ENCODE measurements around the gene ZFP36.
"Not testable (repeated sequence)": the region's sequence is repeated elsewhere in the genome, so short reads cannot be mapped to it uniquely, and the experiment has no call there.

Gene ZFP36

GRCh38 chr19:39448271-39448670 is 41.6 kb downstream of the ZFP36 start:
- H3K4me3 ChIP-seq (ENCODE audit: low read depth, low read length) = no peak overlapping the region
- TF ChIP-seq CTCF (IDR thresholded peaks at IDR 0.05; ENCODE audit: low read depth, low read length) = no peak

- H3K4me3 ChIP-seq (ENCODE audit: low read depth, low read length) = no peak overlapping the region
- no peak for TF ChIP-seq CTCF (IDR thresholded peaks at IDR 0.05; ENCODE audit: low read depth, low read length)
Measured at GRCh38 chr19:39449116-39449797, 42.6 kb downstream of the ZFP36 start.

GRCh38 chr19:39451257-39451656 is 44.6 kb downstream of the ZFP36 start:
- H3K4me3 ChIP-seq (ENCODE audit: low read depth, low read length) = not testable (repeated sequence)
